HG03039 (cell line): ENCODE data around the gene COL23A1.
"Not testable (repeated sequence)": the region's sequence is repeated elsewhere in the genome, so short reads cannot be mapped to it uniquely, and the experiment has no call there.

Source experiments
- ATAC-seq: cut with Tn5 transposase; IDR thresholded peaks from one replicate; pipeline ENCODE4 v1.9.1; 2021; ENCODE audit warnings: mild to moderate bottlenecking, moderate library complexity; ENCODE audit not compliant: unreplicated experiment

COL23A1 gene

DNA sequence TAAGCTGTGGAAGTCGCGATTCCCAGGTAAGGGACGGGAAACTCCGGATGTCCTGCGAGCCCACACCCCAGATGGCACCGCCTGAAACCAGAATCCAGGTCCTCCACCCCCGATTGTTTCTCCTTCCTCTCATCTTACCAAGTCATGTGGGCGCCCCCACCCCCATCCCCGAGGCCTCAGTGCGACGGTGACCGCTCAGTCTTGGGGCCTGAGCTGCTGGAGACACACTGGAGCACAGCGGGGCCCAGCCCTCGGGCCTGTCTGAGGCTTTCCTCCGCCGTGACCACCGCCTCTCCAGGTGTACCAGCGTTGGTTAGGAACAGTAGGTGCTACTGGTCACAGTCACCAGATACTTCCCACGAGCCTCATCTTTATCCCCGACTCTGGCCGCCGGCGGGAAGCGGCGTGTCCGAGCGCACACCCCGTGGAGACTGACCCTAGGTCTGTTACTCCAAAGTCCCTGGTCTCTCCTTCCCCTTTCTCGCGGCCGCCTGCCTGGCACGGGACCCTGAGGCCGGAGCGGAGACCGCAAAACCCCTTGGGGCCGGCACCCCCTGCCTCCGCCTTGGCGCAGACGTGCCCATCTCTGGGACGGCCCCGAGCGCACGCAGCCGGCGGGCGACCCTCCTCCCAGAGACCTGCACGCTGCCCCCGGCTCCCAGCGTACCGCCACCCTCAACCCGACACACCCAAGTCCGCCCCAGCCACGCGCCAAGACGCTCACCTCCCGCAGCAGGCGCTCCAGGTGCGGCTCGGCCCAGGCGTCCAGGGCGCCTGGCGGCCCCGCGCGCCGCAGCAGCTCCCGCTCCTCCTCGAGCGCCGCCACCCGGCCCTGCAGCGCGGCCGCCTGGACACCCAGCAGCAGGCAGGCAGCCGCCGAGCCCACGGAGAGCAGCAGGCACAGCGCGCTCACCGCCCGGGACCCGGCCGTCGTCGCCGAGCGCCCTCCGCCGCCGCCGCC, 733 bp downstream of the COL23A1 start:
- ATAC-seq = no peak

DNA sequence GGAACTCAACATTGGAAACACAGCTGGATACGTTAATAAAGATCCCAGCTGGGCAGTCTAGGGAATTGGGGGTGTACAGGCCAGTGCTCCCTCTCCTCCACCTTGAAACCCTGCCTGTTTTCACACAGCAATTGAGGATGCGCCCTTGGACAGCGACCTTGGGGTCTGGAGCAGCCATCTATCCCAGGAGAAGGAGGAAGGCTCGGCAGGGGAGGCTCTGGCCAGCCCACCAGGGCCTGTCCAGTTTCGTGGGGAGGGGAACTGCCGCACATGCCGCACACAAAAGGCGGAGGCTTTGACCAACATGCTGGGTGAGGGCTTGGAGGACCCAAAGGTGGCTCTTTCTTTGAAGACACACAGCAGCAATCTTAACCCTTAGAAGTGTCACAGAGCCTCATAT, 1.4 kb downstream of the COL23A1 start:
- ATAC-seq = no peak

DNA sequence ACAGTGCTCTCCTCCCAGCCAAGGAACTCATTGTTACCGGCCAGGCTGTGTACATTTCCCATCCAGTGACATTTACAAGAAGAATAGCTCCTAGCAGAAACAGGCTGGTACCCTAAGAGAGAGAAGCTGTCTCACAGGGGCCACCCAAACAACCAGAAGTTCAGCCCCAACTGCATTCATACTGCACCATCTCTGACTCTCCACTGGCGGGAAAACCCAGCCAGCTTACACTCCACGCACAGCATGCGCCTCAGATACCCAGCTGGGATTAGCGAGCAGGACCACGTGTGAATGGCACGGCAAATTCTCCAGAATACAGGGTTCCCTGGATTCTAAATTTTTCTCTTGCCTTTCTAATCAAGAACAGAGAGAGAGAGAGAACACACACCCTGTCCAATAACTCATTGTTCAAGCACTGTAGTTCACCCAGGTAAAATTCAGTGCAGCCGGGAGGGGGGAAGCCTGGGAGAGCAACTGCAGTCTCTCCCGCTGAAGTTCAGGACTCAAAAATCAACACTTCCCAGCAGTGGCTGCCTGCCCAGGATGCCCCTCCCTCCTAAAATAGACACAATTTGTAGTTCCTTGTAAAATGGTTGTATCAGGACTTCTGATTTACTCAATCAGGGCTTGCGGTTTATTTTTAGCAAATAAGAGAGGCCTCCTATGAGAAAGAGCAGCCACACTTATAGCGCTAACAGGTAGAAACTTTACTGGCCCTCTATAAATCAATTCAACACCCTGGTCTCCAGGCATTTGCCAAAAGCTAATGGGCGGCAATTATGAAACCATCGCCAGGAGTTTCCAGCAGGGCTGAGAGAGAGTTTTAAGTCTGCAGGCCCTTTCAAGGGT, 2.2 kb downstream of the COL23A1 start:
- ATAC-seq = no peak

DNA sequence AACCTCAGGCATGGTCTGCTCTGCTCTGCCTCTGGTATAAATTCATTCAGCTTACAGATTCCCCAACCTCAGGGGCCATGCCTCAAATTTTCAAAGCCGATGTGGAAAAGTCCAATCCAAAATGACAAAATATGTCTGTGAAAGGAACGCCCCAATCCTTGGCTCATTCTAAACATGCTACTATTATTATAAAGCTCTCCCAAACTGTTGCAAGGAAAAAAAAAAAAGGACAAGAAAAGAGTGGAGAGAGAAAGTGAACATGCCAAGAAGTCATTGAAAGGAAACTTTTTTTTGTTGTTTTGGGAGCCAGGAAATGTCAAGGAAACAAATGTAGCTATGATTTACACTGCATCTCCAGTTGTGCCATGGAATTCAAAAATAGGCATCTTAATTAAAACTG, 3.8 kb downstream of the COL23A1 start:
- ATAC-seq = no peak

DNA sequence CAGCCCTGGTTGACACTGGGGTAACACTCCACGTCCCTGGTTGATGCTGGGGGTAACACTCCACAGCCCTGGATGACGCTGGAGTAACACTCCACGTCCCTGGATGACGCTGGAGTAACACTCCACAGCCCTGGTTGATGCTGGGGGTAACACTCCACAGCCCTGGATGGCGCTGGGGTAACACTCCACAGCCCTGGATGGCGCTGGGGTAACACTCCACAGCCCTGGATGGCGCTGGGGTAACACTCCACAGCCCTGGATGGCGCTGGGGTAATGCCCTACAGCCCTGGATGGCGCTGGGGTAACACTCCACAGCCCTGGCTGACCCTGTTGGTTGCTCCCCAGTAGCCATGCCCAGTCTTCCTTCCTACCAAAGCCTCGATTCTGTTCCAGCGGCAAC, 4.8 kb downstream of the COL23A1 start:
- not testable (repeated sequence) for ATAC-seq

DNA sequence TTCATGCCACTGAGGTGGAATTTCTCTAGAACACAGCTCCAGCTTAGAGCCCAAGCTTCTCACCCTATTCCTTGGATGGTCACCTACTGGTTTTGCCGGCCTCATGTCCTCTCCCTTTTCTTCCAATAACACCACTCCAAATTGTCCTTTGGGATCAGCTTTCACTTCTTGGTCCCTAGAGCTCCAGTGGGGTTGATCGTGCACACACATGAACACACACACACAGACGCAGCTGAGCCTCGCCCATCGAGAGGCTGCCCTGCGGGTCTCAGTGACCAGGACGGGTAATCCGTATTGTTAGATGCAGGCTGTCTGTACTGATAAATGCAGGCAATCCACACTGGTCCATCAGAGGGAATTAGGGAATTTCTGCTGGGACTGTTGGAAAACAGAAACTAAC, 6.9 kb downstream of the COL23A1 start:
- ATAC-seq = no peak

DNA sequence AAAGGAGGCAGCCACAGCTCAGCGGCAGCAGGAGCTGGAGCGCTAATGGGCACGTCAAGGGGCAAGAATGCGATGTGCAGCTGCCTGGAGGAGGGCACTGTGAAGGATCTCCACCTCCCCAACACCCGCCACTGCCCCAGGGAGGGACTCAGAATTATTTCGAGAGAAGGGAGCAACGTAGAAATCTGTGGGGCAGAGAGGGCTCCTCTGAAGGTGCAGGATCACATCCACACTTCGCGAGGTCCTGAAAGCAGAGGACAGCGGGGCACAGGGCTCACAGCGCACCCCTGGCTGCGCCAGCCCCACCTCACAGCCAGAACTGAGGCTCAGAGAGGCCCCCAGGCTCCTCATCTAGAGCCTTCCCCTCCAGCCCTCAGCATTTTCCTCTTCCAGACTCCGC, 7.9 kb downstream of the COL23A1 start:
- ATAC-seq = no peak

DNA sequence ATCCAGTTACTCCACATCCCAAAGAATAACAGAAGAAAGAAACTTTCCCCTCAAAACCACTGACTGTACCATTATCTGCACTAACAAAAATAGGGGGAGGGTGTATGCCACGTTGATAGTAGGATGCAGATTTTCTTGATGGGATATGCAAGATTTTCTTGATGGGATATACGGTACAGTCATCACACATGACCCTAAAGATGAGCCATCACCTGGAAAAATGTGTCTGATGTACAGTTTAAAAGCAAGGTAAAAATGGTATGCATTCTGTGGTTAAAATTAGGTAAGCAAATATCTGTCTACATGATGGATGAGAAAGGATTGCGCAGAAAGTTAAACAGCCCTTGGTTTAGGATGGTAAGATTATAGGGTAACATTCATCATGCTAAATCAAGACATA, 8.6 kb downstream of the COL23A1 start:
- no peak for ATAC-seq

DNA sequence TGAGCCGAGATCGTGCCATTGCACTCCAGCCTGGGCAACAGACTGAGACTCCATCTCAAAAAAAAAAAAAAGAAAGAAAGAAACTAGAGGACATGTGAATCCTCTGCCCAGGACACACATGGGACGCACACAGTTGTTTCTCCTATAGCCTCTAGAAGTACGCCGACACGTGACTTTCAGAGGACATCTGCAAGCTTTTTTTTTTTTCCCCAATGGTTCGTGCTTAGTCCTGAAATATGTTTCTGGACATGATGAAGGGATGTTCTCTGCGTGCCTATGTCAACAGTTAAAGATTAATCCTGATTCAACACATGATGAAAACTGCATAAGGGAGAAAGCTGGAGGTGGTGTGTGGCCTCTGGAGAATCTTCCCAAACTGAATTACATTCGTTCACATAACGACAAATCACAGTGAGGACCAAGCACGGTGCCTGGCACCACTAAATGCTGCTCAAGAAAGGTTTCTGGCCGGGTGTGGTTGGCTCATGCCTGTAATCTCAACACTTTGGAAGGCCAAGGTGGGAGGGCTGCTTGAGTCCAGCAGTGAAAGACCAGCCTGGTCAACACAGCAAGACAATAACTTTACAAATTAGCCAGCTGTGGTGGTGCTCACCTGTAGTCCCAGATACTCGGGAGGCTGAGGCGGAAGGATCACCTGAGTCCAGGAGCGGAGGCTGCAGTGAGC, 9.8 kb downstream of the COL23A1 start:
- ATAC-seq = no peak

DNA sequence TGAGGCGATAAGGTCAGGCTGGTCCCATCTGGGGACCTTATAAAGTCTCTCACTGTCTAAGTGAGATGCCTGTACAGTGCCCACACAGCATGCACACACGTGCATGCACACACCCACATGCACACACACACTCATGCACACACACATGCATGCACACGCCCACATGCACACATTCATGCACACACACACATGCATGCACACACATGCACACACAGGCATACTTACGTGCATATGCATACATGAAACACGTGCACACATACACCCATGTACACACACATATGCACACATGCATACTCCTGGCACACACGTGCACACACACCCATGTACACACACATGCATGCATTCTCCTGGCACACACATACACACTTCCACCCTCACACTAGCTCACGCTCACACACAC, 12.2 kb downstream of the COL23A1 start:
- no peak for ATAC-seq

DNA sequence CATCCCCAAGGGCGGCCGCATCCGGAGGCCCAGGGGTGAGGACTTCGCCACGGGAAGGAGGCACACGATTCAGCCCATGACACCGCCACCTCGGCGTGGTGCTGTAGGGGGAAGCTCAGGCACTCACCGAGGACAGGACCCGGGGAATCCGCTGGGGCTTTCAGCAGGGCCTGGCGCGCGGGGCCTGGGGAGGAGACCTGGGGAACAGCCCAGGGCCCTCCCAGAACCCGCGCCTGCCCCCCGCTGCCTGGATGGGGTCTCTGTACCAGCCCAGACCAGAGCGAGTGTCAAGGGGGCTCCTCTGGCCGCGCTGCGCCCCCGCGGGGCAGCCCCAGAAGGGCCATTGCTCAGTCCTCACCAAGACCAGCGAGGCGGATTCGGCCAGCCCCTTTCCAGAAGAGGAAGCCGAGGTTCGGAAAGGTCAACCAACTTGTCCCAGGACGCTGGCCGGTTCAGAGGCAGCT, 12.8 kb downstream of the COL23A1 start:
- no peak for ATAC-seq

DNA sequence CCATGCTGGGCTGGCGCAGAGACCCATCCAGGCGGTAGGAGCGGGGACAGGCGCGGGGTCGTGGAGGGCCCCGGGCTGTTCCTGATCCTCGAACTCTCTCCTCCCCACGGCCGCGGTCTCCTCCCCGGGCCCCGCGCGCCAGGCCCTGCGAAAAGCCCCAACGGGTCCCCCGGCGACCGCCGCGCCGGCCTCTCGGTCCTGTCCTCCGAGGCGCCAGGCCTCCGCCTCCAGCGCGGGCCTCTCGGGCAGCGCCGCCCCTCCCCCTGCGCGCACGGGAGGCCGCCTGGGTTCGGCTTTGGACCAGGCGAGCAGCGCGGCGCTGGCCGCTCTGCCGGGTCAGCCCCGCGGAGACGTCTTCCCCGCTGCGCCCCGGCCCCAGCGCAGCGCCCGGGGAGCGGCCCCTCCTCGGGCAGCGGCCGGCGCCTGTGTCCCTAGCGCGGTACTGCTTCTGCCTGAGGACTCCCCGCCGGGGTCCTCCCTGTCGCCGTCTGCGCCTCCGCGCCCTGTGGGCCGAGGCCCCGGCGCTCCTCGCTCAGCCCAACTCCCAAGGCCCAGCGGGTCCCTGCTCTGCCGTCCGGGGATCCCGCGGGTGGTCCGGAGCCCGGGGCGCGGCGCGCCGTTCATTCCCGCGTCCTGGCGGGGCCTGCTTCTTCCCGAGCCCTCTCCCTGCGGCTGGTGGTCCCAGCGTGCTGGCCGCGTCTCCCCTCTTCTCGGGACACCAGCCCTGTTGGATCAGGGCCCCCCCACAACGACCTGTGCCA, 13.4 kb downstream of the COL23A1 start:
- ATAC-seq = no peak

DNA sequence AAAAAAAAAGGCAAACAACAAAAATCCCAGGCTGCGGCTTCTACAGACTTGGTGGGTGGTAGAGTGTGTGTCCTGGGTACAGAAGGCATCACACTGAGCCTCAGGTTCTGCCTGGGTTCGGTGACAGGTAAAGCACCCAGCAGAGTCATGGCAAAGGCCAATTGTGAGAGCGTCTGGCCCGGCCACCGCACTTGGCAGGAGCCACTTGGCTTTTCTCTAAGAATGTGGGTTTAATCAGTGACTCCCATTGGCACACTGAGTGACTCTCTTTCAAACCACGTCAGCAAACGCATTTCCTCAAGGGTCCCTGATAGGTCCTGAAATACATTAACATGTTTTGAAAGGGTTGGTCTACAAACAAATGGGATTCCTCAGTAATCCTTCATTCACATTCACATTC, 17.0 kb downstream of the COL23A1 start:
- no peak for ATAC-seq

DNA sequence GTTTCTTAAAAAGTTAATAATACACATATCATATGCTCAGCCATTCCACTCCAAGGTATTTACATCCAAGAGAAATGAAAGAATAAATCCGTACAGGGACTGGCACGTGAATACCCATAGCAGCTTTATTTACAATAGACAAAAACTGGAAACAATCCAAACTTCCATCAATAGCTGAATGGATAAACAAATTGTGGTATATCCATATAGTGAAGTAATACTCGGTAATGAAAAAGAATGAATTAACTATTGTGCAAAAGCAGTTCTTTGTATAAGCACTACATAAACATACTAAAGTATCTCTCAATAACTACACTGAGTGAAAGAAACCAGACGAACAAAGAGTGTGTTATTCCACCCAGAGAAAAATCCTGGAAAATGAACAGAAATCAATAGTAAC, 17.6 kb downstream of the COL23A1 start:
- no peak for ATAC-seq

DNA sequence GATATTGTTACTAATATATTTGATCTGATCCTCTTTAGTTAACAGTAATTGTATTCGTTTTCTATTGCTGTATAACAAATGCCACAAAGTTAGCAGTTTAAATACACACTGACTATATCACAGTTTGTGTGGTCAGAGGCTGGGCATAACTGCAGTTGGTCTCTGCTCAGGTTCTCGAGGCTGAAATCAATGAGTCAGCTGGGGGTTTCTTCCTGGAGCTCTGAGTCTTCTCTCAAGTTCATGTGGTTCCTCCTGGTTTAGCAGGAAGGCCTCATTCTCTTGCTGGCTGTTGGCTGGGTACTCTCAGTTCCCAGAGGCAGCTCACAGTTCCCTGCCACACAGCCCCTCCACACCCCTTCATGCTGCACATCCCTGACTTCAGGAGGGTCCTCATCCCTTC, 20.7 kb downstream of the COL23A1 start:
- no peak for ATAC-seq

DNA sequence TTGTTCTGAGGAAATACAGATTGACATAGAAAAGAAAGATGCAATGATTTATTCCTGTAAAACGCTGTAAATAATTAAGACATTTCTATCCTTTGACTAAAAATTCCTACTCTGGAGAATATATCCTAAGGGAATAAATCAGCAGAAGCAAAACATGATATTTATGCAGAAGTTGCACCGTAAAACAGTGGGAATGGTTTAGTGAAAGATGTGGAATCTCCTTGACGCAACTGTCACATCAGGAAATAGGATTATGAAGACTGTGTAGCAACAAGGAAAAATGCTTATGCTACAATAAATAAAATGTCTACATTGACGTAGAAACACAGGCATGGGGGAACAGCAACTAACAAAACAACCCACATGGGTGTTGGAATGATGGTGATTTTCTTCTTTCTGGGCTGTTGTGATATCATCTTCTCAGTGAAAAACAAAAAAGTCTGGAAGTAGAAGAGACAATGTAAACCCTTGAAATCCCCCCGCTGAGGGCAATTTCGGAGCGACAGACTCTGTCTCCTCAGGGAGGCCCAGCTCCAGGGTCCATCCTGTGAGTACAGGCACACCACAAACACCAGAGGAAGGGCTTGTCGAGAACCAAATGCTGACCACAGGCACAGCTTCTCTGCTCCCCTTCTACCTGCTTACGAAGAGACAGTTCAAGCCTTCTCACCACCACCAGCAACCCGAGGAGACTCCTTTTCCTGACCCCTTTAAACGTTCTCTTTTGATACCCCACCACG, 25.2 kb downstream of the COL23A1 start:
- ATAC-seq = no peak

DNA sequence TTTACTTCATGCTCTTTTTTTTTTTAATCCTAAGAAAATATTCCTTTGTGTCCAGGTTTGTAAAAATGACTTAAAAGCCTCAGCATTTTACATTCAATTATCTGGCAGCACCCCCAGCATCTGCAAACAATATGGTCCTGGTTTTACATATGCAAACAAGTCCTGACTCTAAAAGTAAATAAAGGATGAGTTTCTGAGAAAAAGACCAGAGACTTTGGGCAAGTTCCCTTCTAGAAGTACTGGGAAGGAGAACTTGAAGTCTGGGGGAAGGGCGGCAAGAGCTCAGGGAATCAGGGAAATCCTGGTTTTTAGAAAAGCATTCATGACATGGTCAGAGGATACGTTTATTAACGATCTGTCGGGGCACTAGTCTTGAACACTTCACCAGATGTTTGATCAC, 25.8 kb downstream of the COL23A1 start:
- no peak for ATAC-seq

DNA sequence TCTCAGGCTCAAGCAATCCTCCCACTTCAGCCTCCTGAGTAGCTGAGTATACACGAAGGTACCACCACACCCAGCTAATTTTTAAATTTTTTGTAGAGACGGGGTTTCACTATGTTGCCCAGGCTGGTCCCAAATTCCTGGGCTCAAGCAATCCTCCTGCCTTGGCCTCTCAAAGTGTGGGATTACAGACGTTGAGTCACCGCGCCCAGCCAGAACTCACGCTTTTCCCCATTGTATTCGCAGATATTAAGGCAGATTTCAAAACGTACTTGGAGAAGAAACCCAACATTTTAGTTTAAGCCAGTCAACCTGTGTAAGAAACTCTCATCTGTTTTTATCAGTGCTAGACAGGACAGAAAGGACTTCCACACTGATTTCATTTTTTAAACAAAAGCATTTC, 26.6 kb downstream of the COL23A1 start:
- no peak for ATAC-seq

DNA sequence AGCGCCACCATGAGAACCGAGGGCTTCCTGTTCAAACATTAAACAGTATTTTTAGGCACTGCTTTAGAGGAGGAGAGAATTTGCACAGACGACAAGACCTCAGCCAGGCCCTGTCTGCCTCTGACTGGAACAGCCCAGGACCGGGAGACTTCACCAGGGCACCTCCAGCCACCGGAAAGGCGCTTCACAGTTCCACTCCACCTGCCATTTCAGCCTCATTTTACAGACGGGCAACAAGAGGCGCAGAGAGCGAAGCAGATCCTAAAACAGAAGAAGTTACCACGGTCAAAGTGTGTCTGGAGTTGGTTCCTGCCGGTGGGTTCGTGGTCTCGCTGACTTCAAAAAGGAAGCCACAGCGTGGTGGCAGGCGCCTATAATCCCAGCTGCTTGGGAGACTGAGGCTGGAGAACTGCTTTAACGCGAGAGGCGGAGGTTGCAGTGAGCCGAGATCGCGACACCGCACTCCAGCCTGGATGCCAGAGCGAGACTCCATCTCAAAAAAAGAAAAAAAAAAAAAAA, 28.4 kb downstream of the COL23A1 start:
- ATAC-seq = no peak

DNA sequence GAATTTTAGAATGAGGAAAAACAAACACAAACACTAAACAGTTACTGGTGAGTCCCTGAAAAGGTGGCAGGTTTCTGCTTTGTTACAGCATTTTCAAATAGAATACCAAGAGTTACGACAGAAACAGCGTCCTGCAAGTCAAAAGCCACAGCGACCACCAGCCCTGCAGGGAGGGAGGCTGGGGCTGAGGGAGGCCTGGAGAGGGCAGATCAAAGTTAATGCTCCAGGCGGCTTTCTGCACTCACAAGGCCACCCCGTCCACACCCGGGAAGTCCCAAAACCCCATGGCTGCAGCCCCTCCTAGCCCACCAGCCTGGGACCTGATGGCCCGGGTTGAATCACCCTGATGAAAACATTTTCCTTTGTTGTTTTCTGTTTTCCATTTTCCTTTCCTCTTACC, 29.3 kb downstream of the COL23A1 start:
- no peak for ATAC-seq
